Activated T-helper 17 cell treated with anti-CD3 and anti-CD28 coated beads, Interleukin-2, amount 50 U/mL, for 72 hours (primary cell): ENCODE measurements around the gene GAB3. TPM values are rescaled to one million over a fixed set of nuclear protein-coding genes. Genes with fewer than 3 reads are reported as not detected.
"Not testable (repeated sequence)": the region's sequence is repeated elsewhere in the genome, so short reads cannot be mapped to it uniquely, and the experiment has no call there.

Experiments
- ATAC-seq: fragments of 150-1000 bp; cut with Tn5 transposase; replicated peaks from 2 replicates; pipeline ENCODE4 v1.10.0; 2021; ENCODE audit warnings: mild to moderate bottlenecking, moderate library complexity
- H3K27ac Mint-ChIP-seq: one replicate; pipeline ENCODE4 v1.8.0; 2022; ENCODE audit warnings: mixed read lengths
- H3K27me3 Mint-ChIP-seq: one replicate; pipeline ENCODE4 v1.8.0; 2022; ENCODE audit warnings: mixed read lengths
- H3K36me3 Mint-ChIP-seq: one replicate; pipeline ENCODE4 v1.8.0; 2022; ENCODE audit warnings: low read depth, mild to moderate bottlenecking, mixed read lengths
- H3K4me1 Mint-ChIP-seq: one replicate; pipeline ENCODE4 v1.8.0; 2022; ENCODE audit warnings: mixed read lengths
- H3K4me3 Mint-ChIP-seq: one replicate; pipeline ENCODE4 v1.8.0; 2022; ENCODE audit warnings: mild to moderate bottlenecking, mixed read lengths
- H3K9me3 Mint-ChIP-seq: one replicate; pipeline ENCODE4 v1.8.0; 2022; ENCODE audit warnings: mixed read lengths
- total RNA-seq, 2 donors: library from RNA; stranded (reverse); gene quantifications; one replicate each; pipeline ENCODE4 v1.2.3, GENCODE V29; 2022

Gene GAB3
- total RNA-seq, 2 donors from 2014 or later: 12.1 to 13.5 TPM

- Mint-ChIP-seq H3K27me3 (no peaks in the 10 kb centered on the region), H3K4me1 (peaks cover 46% of the 10 kb centered on the region), H3K36me3 (peaks cover 5% of the 10 kb centered on the region), H3K27ac (peak overlapping the region; percentile 41), H3K4me3 (peak overlapping the region; percentile 46), H3K9me3 (no peaks in the 10 kb centered on the region)
- peak; percentile 56 for ATAC-seq
Measured at GRCh38 chrX:154720067-154720466, 30.8 kb downstream of the GAB3 start.

DNA sequence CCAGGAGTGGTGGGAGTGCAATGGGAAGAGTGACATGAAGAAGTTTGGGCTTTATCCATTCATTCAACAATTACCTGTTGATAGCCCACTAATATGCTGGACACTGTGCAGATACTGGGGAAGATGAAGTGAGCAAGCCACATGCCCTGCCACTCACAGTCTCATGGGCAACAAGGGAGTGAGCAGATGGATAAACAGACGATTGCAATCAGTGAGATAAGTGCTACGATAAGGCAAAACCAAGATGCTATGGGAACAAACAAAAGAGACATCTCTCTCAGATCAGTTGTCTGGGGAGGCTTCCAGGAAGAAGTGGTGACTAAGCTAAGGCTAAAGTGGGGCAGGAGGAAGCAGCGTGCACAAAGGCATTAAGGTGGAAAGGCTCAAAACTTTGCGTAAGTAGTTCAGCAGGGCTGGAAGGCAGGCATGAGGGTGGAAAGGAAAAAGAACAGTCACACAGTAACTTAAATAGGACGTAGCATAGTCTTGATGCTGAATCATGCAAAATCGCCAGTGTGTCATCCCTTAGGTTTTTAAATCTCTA lies 31.7 kb downstream of the GAB3 start:
- Mint-ChIP-seq H3K4me3 (peak overlapping the region; percentile 46), H3K27me3 (no peaks in the 10 kb centered on the region), H3K9me3 (no peaks in the 10 kb centered on the region), H3K36me3 (peaks cover 9% of the 10 kb centered on the region), H3K27ac (peak overlapping the region; percentile 41), H3K4me1 (peaks cover 43% of the 10 kb centered on the region)
- peak; percentile 81 for ATAC-seq

- H3K9me3 Mint-ChIP-seq: no peaks in the 10 kb centered on the region
- no peaks in the 10 kb centered on the region for H3K27me3 Mint-ChIP-seq
- peak overlapping the region; percentile 46 for H3K4me3 Mint-ChIP-seq
- H3K4me1 Mint-ChIP-seq: peaks cover 42% of the 10 kb centered on the region
- peaks cover 9% of the 10 kb centered on the region for H3K36me3 Mint-ChIP-seq
- peak overlapping the region; percentile 41 for H3K27ac Mint-ChIP-seq
- ATAC-seq: no peak
Measured at GRCh38 chrX:154718616-154719015, 32.3 kb downstream of the GAB3 start.

DNA sequence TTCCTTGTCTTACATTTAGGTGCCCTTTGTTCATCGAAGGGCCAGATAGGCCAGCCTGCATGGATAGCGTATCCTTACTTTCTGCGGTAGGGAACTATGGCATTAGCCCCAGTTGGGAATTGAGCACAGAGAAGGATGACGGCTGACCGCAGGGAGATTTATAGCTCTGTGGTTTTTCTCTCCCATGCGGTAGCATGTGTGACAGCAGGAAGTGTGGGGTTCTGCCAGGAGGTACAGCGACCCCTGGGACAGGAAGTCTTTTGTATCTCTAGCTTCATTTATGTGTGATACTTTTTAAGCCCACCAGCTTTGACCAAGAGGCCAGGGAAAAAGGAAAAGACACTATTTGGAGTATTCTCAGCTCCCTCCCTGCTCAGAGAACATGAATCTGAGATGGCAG lies 33.1 kb downstream of the GAB3 start:
- H3K36me3 Mint-ChIP-seq: peaks cover 14% of the 10 kb centered on the region
- H3K9me3 Mint-ChIP-seq: no peaks in the 10 kb centered on the region
- H3K27me3 Mint-ChIP-seq: no peaks in the 10 kb centered on the region
- no peak for ATAC-seq
- H3K4me1 Mint-ChIP-seq: peaks cover 41% of the 10 kb centered on the region
- peak overlapping the region; percentile 46 for H3K4me3 Mint-ChIP-seq
- peak overlapping the region; percentile 41 for H3K27ac Mint-ChIP-seq

DNA sequence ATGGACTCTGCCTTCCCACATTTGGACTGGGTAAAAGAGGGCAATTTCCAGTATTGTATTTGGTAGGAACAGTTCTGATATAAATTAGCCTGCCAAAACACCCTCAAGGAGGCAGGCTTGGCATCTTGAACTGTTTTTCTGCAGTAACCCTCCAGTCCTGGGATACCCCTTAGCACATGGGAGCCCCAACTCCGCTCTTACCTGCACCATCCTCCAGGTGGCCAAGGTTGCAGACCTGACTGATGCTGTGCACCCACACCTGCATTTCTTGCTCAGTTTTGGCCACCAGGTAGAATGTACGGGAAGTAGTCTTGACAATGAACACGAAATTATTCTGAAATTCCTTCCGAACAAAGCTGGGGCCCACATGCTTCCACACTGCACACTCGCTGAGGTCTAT lies 35.1 kb downstream of the GAB3 start:
- H3K27me3 Mint-ChIP-seq: no peaks in the 10 kb centered on the region
- H3K4me3 Mint-ChIP-seq: no peak overlapping the region
- peaks cover 33% of the 10 kb centered on the region for H3K36me3 Mint-ChIP-seq
- H3K27ac Mint-ChIP-seq: no peak overlapping the region
- no peak for ATAC-seq
- H3K4me1 Mint-ChIP-seq: peaks cover 42% of the 10 kb centered on the region
- no peaks in the 10 kb centered on the region for H3K9me3 Mint-ChIP-seq

- H3K27me3 Mint-ChIP-seq: no peaks in the 10 kb centered on the region
- no peak overlapping the region for H3K4me3 Mint-ChIP-seq
- no peaks in the 10 kb centered on the region for H3K9me3 Mint-ChIP-seq
- peaks cover 43% of the 10 kb centered on the region for H3K4me1 Mint-ChIP-seq
- H3K36me3 Mint-ChIP-seq: peaks cover 41% of the 10 kb centered on the region
- ATAC-seq: no peak
- H3K27ac Mint-ChIP-seq: no peak overlapping the region
Measured at GRCh38 chrX:154714925-154715324, 36.0 kb downstream of the GAB3 start.

- H3K27me3 Mint-ChIP-seq: no peaks in the 10 kb centered on the region
- H3K9me3 Mint-ChIP-seq: no peaks in the 10 kb centered on the region
- H3K36me3 Mint-ChIP-seq: peaks cover 47% of the 10 kb centered on the region
- H3K27ac Mint-ChIP-seq: peak overlapping the region; percentile 73
- ATAC-seq: peak; percentile 96
- H3K4me1 Mint-ChIP-seq: peaks cover 39% of the 10 kb centered on the region
- H3K4me3 Mint-ChIP-seq: peak overlapping the region; percentile 70
Measured at GRCh38 chrX:154712781-154713740, 37.8 kb downstream of the GAB3 start.

DNA sequence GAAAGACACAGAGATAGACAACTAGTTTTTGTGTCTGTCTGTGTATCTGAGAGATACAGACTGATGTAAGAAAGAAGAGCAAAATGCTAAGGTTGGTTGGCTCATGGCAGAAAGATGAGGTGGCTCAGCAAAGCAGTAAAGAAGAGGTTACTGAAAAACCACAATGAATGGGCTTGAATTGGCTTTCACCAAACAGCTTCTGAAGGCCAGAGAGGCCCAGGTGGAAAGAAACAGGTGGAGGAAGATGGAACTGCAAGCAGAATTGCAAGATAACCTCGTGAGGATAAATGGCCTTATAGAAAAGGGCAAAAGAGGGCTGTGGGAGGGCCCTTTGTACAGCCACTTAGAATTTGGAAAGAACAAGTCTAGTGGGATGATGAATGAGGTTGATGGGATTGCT lies 39.6 kb downstream of the GAB3 start:
- Mint-ChIP-seq H3K27ac (no peak overlapping the region), H3K9me3 (no peaks in the 10 kb centered on the region), H3K4me3 (peak overlapping the region; percentile 12), H3K36me3 (peaks cover 51% of the 10 kb centered on the region), H3K4me1 (peaks cover 24% of the 10 kb centered on the region), H3K27me3 (no peaks in the 10 kb centered on the region)
- no peak for ATAC-seq

GRCh38 chrX:154710309-154710708 lies 40.6 kb downstream of the GAB3 start:
- H3K4me1 Mint-ChIP-seq: peaks cover 24% of the 10 kb centered on the region
- no peak overlapping the region for H3K4me3 Mint-ChIP-seq
- no peaks in the 10 kb centered on the region for H3K27me3 Mint-ChIP-seq
- H3K27ac Mint-ChIP-seq: no peak overlapping the region
- peaks cover 58% of the 10 kb centered on the region for H3K36me3 Mint-ChIP-seq
- H3K9me3 Mint-ChIP-seq: no peaks in the 10 kb centered on the region
- ATAC-seq: no peak

GRCh38 chrX:154698630-154699248 lies 52.1 kb downstream of the GAB3 start:
- ATAC-seq: no peak
- H3K4me1 Mint-ChIP-seq: peaks cover 9% of the 10 kb centered on the region
- H3K36me3 Mint-ChIP-seq: peaks cover 55% of the 10 kb centered on the region
- no peak overlapping the region for H3K27ac Mint-ChIP-seq
- H3K27me3 Mint-ChIP-seq: no peaks in the 10 kb centered on the region
- no peaks in the 10 kb centered on the region for H3K9me3 Mint-ChIP-seq
- no peak overlapping the region for H3K4me3 Mint-ChIP-seq

GRCh38 chrX:154696676-154697045 lies 54.2 kb downstream of the GAB3 start:
- Mint-ChIP-seq H3K9me3 (no peaks in the 10 kb centered on the region), H3K27me3 (no peaks in the 10 kb centered on the region), H3K4me1 (peaks cover 11% of the 10 kb centered on the region), H3K4me3 (no peak overlapping the region), H3K36me3 (peaks cover 64% of the 10 kb centered on the region), H3K27ac (peak overlapping the region; percentile 46)
- ATAC-seq: no peak

GRCh38 chrX:154695911-154696675 lies 54.8 kb downstream of the GAB3 start:
- H3K4me1 Mint-ChIP-seq: peaks cover 11% of the 10 kb centered on the region
- peak; percentile 92 for ATAC-seq
- no peaks in the 10 kb centered on the region for H3K9me3 Mint-ChIP-seq
- H3K4me3 Mint-ChIP-seq: no peak overlapping the region
- H3K36me3 Mint-ChIP-seq: peaks cover 68% of the 10 kb centered on the region
- peak overlapping the region; percentile 46 for H3K27ac Mint-ChIP-seq
- H3K27me3 Mint-ChIP-seq: no peaks in the 10 kb centered on the region

GRCh38 chrX:154693394-154693793 lies 57.5 kb downstream of the GAB3 start:
- Mint-ChIP-seq H3K9me3 (no peaks in the 10 kb centered on the region), H3K27ac (no peak overlapping the region), H3K27me3 (no peaks in the 10 kb centered on the region), H3K4me1 (peaks cover 11% of the 10 kb centered on the region), H3K4me3 (no peak overlapping the region), H3K36me3 (peaks cover 48% of the 10 kb centered on the region)
- ATAC-seq: peak; percentile 70

GRCh38 chrX:154690438-154690837 lies 60.4 kb downstream of the GAB3 start:
- H3K4me3 Mint-ChIP-seq, H3K27me3 Mint-ChIP-seq, ATAC-seq, H3K27ac Mint-ChIP-seq, H3K9me3 Mint-ChIP-seq: not testable (repeated sequence)
- Mint-ChIP-seq H3K4me1 (peaks cover 11% of the 10 kb centered on the region), H3K36me3 (peaks cover 41% of the 10 kb centered on the region)
